GM19455 (cell line): ENCODE data around the gene ABCA13.

Experiments used
- ATAC-seq: cut with Tn5 transposase; IDR thresholded peaks from one replicate; pipeline ENCODE4 v1.9.1; 2021; ENCODE audit not compliant: unreplicated experiment

Gene ABCA13

GRCh38 chr7:48426331-48426965, 255.2 kb downstream of the ABCA13 start:
- ATAC-seq, result no peak

GRCh38 chr7:48426966-48427555, 255.8 kb downstream of the ABCA13 start:
- no peak for ATAC-seq

GRCh38 chr7:48427671-48428070, 256.4 kb downstream of the ABCA13 start:
- no peak for ATAC-seq

- no peak for ATAC-seq
Observed at GRCh38 chr7:48428091-48428684, 256.9 kb downstream of the ABCA13 start.

GRCh38 chr7:48429117-48429516, 257.9 kb downstream of the ABCA13 start:
- ATAC-seq, result no peak

GRCh38 chr7:48438206-48438605, 266.9 kb downstream of the ABCA13 start:
- no peak for ATAC-seq

- ATAC-seq, result no peak
Observed at GRCh38 chr7:48441848-48442492, 270.7 kb downstream of the ABCA13 start.

GRCh38 chr7:48443051-48443450, 271.8 kb downstream of the ABCA13 start:
- no peak for ATAC-seq

- no peak for ATAC-seq
Observed at GRCh38 chr7:48446721-48447120, 275.5 kb downstream of the ABCA13 start.

GRCh38 chr7:48452218-48452617, 281.0 kb downstream of the ABCA13 start:
- no peak for ATAC-seq

GRCh38 chr7:48454750-48455192, 283.5 kb downstream of the ABCA13 start:
- ATAC-seq, result no peak

- no peak for ATAC-seq
Observed at GRCh38 chr7:48455363-48455762, 284.1 kb downstream of the ABCA13 start.

GRCh38 chr7:48458701-48459524, 287.7 kb downstream of the ABCA13 start:
- ATAC-seq, result no peak

GRCh38 chr7:48466713-48467112, 295.5 kb downstream of the ABCA13 start:
- no peak for ATAC-seq

- no peak for ATAC-seq
Observed at GRCh38 chr7:48471196-48471595, 299.9 kb downstream of the ABCA13 start.

- ATAC-seq, result no peak
Observed at GRCh38 chr7:48472640-48473039, 301.4 kb downstream of the ABCA13 start.

GRCh38 chr7:48473205-48473865, 302.1 kb downstream of the ABCA13 start:
- no peak for ATAC-seq

- ATAC-seq, result no peak
Observed at GRCh38 chr7:48481235-48481634, 310.0 kb downstream of the ABCA13 start.

GRCh38 chr7:48497521-48497920, 326.3 kb downstream of the ABCA13 start:
- ATAC-seq, result no peak

GRCh38 chr7:48502021-48502420, 330.8 kb downstream of the ABCA13 start:
- no peak for ATAC-seq

GRCh38 chr7:48505051-48505450, 333.8 kb downstream of the ABCA13 start:
- ATAC-seq, result no peak
